ENCODE results near the gene GTF2E1.
"Not testable (repeated sequence)": the region's sequence is repeated elsewhere in the genome, so short reads cannot be mapped to it uniquely, and the experiment has no call there.

GTF2E1 gene

DNA sequence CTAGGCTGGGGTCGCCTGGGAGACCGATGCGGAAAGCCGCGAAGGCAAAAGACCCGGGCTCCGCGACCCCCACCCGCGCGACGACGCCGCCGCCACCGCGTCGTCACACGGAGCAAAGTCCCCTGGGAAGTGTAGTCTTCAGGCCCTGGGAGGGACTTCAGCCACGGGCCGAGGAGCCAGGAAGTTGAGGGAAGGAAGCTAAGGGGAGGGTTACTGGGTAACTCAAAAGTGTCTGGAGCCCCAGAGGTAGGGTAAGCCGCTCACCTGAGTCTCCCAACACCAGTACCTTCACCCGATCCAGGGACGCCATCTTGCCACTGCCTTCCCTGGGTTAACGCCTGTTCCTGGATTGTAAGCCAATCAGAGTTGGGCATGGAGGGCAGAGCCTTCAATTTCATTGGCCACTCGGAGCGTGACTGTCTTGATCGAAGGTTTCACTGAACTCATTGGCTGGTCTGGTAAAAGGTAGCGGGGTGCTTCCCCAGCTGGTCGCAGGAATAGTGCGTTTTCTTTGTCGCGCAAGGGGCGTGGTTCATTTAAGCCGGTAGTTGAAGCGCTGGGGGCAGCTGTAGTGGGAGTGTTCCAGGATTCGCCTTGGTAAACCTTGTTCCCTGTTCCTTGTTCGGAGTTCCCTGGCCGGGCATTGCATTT lies at the start of gene GTF2E1, which contains the start of gene RABL3:
TSS of gene GTF2E1 (plus strand) at position 547 of the 651 bp plus-strand sequence. CDS start 7,809 bp downstream, outside the sequence.
TSS of gene RABL3 (minus strand) at position 319 of the 651 bp plus-strand sequence. CDS start at position 310, 9 bp downstream.
- peak; percentile 99 for DNase-seq

DNA sequence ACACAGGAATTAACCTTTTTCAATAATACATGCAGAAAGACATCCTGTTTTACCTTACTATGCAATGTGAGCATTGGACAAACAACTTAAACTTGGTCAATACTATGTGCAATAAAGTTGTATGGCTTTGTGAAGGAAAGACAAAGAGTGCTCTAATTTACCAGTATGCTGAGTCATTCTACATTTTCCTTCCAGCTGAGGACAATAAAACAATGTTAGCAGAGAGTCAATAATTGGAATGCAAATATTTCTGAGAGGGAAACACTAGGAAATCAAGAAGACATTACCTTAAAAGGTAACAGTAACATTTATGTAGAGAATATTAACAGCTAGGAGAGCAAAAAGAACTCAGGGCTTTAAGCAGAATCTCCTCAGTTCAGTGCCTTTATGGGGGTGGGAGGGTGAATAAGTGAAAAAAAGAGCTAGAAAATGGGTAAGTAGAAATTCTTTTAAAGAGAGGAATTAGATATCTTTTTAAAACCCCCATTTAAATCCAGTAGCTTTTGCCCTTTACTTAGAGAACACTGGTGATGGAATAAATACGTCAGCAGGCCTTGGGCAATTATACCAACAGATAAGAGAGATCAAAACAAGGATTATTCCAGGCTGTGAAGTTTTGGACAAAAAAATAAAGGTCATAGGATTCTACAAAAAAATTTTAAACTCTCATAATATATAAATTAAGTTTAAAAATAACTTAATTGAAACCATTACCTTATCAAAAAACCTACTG lies 48.9 kb upstream of the GTF2E1 start:
- DNase-seq, result no peak

DNA sequence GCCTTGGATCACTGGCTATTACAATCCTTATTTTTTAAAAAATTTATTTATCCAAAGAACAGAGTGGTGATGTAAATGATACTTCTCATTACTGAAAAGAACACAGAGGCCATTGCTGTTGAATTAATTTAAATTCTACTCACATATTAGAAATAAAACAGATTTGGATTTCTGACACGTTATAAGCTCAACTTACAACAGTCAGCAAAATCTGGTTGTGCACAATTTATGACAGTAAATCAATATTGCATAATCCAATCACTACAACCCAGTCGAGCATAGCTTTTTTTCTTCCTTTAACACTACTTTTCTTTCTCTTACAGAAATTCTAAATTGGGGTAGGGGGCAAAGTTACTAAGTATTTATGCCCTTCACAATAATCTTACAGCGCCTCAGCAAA lies 43.2 kb upstream of the GTF2E1 start:
- no peak for DNase-seq

DNA sequence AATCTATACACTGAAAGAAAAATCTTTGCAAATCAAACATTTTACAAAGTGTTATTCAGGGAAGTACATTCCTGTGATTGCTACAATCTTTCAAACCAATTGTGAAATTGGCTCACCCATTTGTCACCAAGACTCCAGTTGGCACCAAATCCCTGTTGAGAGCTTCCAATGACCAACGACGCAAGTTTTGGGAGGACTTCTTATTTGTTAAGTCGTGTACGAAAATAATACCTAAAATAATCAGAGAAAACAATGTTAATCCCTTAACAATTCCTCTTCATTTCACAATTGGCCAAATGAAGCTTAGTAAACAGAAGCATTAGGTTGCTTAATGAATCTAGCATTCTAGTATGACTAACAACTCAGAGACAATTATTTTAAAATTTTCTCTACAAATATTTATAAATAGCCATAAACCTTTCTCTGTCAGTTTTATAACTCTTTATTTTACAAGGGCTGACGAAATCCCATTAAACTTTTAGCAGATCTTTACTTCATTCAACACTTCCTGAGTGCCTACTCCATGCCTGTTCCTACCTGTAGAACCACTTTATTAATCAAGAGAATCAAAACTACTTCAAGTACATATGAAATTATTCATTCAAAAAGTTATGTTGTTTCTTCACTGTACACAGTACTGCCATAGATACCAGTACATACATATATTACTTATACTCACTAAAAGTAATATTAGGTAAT lies 36.5 kb upstream of the GTF2E1 start:
- DNase-seq, result no peak

DNA sequence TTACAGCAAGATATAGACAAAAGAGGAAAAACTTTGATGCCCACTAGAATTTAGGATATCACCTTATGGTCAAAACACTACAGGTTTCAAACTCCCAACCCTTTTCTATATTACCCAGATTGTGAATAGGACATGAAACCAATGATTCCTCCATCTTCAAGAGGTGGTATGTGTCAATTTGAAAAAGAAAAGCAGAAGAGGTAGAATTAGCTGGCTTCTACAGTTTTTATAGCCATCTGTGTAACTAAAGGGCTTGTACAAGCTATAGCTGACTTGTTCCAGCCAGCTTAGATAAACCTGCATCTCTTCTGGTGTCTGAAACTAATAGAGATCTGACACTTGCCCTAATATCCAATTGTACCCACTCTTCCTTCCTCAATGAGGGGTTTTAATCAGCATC lies 35.6 kb upstream of the GTF2E1 start:
- DNase-seq, result no peak

DNA sequence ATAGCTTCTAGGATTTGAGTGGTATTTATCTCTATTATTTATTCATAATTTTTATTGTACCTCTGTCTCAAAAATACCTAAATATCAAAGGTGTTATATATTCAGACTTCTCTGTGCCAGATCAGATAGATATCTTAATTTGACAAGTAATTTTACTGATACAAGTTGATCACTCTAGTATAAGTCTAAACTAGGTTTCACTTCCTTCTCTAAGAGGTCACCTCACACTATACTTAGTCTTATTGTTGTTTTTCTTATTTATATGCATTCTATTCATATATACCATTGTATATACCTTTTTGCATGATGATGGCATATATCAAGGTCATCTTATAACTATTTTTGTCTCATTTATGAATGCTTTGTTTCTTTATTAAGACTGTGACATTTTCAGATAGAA lies 34.1 kb upstream of the GTF2E1 start:
- no peak for DNase-seq

DNA sequence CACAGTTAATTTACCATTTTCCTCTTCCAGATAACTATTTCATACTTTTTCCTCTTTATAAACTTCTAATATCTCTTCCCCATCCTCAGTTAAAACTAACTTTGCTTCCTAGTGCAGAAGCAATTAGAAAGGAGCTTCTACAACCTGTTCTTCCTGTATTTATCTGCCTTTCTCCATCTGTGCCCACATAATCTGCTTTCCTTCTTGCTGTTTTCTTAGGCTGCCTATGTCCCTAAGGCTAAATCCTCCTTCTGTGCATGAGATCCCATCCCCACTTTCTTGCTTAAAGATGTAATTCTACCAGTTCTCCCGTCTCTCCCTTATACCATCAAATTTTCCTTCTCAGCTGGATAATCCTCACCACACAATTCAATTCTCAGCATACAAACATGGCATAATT lies 32.2 kb upstream of the GTF2E1 start:
- DNase-seq, result no peak

DNA sequence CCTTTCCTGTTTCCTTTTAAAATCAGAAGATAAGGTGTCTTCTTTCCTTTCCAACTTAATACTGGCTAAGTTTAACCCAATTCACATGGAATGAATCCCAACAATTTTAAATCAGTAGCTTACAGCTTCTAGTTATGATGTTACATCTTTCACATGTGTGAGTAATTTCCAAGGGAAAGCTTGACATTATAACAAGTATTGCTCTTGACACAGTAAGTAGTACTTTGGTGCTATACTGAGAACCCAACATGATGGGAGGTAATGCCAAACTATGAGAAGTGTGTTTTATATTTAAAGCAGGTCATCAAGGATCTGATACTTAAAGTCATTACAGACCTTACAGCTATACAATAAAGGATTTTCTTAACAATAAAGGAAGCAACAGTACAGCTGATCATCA lies 29.3 kb upstream of the GTF2E1 start:
- no peak for DNase-seq

DNA sequence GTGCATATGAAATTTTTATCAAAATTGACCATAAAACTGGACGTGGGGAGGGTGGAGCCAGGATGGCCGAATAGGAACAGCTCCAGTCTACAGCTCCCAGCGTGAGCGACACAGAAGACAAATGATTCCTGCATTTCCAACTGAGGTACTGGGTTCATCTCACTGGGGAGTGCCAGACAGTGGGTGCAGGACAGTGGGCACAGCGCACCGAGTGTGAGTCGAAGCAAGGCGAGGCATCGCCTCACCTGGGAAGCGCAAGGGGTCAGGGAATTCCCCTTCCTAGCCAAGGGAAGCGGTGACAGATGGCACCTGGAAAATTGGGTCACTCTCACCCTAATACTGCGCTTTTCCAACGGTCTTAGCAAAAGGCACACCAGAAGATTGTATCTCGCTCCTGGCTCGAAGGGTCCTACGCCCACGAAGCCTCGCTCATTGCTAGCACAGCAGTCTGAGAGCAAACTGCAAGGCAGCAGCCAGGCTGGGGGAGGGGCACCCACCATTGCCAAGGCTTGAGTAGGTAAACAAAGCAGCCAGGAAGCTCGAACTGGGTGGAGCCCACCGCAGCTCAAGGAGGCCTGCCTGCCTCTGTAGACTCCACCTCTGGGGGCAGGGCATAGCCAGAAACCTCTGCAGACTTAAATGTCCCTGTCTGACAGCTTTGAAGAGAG lies 23.2 kb upstream of the GTF2E1 start:
- not testable (repeated sequence) for DNase-seq

DNA sequence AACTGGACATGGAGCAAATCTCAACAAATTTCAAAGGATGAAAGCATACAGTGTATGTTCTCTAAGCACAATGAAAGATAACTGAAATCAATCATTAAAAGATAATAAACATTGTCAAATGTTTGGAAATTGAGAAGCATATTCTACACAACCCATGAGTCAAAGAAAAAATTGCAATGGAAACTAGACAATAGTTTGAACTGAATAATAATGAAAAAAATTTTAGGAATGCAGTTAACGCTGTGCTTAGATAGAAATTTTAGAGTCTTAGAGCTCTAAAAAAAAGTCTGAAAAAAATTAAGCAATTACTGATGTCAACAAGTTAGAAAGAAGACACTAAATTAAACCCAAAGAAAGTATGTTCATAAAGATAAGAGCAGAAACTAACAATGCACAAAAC lies 15.8 kb upstream of the GTF2E1 start:
- no peak for DNase-seq

DNA sequence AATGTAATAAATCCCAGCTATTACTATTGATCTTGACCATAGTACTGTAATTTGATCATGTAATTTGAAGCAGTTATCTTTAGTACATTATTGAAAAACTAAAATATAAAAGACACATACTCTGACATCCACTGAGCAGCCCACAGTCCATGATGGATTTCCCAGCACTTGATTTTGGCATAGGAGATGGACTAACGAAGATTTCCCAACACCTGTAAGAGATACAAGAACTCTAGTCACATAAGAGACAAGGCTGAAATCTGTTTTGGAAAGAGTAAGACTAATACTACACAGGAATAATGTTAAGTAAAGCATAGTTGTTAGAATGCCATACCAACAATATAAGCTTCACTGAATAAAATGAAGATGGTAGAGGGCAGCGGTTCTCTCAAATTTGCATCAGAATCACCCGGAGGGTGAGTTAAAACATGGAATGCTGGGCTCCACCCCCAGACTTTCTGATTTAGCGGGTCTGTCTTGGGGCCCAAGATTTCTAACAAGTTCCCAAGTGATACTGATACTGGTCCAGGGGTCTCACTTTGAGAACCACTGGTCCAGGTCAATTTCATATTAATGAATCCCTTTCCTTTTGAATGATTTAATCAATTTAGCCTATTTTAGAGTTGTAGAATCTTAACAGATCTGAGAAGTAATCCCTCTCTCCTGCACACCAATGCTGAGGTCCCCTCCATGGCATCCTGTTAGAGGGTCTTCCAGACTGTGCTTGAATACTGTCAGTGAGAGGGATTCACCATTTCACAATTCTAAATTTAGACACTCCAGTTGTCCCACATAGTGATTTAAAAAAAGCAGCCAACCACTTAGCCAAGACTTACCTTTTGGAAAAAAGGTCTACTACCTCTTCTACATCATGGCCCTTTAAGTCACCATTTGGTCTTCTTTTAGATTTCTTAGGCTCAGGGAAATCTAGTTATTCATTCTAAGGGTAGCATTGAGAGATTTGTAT lies 11.7 kb upstream of the GTF2E1 start:
- DNase-seq, result no peak

DNA sequence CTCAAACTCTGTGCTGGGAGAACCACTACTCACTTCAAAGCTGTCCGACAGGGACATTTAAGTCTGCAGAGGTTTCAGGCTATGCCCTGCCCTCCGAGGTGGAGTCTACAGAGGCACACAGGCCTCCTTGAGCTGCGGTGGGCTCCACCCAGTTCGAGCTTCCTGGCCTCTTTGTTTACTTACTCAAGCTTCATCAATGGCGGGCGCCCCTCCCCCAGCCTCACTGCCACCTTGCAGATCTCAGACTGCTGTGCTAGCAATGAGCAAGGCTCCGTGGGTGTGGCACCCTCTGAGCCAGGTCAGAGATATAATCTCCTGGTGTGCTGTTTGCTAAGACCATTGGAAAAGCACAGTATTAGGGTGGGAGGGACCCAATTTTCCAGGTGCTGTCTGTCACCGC lies 4.5 kb upstream of the GTF2E1 start:
- not testable (repeated sequence) for DNase-seq

DNA sequence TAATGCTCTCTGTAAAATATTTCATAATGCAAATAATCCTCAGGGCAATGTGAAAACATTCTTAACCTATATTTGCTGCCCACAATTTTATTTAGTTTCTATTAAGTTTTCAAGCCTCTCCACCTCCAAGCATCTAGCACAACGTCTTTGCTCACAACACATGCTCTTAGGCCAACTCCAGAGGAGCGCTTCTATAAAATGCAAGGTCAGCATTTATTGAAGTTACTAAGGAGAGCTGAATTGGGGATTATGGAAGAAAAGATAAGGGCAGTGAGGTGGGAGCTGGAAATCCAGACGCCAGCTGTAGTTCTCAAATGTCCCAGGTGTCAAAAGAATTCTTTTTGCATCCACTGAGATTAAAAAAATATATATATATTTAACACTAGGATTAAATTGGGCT lies 1.2 kb upstream of the GTF2E1 start:
- no peak for DNase-seq

DNA sequence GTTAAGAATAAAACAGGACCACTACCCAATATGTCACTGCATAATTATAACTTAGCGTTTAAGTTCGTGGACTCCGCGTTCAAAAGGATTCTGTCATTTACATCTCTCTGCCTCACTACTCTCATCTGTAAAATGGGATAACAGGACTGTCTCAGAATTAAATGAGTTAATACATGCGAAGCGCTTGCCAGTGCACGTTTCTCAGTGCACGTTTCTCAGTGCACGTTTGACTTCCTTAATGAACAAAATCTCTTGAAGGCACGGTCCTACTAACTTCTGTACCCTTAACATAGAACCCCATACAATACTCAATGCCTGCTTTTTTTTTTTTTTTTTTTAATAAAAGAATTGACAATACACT lies 727 bp upstream of the GTF2E1 start:
- no peak for DNase-seq

DNA sequence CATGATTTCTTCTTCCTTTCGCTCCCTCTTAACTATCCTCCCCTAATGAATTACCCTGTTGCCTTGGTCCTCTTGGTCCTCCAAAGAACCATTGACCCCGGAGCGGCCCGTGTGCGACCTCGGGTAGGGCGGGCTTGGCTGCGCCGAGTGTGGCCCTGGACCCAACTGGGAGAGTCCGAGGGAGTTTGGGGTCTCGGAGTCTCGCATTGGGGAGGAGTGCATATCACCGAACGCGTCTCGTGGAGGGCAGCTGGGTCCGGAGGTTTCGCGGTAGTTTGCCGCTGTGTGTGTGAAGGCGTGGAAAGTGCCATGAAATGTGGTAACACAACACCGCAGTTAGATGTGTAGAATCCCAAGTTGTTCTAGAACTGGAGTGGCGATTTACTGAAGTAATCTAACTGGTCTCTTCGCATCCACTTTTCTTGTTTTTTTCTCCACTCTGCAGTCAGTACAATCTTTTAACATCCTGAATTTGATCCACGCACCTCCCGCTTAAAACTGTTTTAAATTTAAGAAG lies 363 bp downstream of the GTF2E1 start:
- DNase-seq, result peak; percentile 29

DNA sequence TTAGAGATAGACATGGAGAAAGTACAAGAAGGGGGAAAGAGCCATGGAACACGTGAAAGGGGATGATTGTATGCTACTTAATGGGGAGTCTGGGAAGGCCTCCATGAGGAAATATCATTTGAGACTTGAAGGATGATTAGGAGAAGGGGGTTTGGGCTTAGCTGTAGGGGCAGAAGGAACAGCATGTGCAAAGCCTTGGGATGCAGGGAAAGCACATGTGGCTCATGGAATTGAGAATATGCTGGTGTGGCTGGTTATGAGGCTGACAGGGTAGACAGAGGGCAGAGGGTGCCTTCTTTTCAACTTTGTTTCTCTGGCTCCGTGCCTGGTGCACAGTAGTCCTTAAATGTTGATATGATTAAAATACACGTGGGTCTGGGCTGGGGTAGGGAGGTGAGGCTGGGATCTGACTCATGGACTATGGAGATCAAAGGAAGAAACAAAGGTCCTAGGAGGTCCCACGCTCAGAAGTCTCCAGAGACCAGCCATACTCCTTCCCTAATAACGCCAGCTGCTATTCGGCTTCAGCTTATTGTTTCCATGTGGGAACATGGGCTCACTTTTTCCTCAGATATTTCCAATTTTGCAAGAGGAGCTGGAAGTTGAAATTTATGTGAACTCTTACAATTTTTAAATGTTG lies 1.1 kb downstream of the GTF2E1 start:
- no peak for DNase-seq

DNA sequence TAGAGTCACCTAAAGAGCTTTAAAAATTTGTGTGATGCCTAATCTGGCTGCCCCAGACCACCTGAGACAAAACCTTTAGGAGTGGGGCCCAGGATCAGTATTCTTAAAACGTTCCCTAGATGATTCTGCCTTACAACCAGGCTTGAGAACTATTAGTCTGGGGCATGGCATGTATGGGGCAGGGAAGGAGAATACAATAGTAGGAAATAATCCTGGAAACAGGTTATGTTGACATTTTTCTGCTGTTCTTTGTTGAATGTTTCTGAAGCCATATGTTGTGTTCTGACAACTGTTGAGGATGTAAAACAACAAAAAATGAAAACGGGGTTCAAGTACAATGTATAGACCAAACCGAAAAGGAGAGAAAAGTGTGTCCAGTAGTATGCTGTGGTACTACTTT lies 2.9 kb downstream of the GTF2E1 start:
- DNase-seq, result no peak

DNA sequence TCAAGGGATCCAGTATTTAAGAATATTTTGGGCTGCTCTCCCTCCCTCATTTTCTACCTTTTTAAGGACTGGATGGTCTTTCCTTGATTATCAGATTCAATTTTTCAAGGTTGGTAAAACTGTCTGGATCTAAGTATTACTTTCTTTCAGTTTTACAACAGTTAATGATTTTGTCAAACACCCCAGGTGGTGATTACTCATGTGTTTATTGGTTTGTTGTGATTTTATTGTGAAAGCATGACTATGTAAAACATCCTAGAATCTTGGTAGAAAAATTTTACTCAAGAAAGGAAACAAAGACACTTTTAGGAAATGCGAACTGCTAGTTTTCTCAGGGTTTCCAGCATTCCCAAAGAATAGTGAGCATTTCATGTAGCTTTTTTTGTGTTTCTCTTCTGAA lies 7.3 kb downstream of the GTF2E1 start:
- no peak for DNase-seq

DNA sequence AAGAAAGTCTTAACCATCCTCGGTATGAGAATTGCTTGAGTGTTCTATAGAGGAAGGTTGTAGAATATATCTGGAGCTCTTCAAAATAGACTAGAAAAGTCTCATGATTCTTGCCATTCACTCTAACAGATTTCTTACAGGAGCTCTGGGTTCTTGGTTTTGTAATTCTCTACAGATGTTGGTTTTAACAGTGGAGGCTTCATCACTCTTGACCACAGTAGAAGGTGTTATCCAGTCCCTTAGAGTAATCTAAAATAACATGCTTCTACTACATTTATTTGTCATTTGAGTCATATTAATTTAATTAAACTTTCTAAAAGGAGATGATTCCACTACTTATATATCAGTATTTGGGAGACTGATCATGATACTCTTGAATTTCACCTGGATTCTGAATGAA lies 9.7 kb downstream of the GTF2E1 start:
- DNase-seq, result no peak

DNA sequence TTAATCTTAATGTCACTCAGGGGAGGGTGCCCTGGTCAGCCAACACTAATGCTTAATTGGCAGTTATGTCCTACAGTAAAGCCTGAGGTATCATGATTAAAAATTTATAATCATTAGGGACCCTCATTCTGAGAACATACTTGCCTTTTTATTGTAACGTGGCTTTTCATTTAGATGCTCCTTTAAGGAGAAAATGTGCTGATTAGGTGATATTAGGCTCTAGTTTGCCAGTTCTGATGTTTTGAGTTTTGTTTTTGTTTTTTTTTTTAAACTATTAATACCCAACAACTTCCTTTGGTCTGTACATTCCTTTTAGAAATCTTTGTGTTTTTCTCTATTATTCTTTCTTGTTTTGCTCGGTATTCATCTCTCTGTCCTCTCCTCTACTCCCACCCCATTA lies 10.3 kb downstream of the GTF2E1 start:
- DNase-seq, result no peak

DNA sequence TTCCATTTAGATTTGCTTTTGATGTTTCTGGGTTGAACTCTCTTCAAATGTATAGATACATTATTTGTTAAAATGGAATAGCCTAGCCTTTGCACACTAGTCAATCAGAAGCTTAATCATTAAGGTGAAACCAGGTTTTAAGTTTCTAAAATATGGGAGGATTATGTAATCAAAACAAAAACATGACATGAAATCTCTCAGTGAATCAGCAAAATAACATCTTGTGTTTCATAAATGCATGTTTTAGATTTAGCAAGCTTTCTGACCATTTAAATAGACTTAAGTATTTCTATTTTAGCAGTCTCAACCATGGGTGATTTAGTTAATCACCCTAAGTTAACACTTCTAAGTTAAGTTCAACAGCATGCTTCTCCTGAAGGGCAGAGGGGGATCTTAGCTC lies 11.3 kb downstream of the GTF2E1 start:
- no peak for DNase-seq

DNA sequence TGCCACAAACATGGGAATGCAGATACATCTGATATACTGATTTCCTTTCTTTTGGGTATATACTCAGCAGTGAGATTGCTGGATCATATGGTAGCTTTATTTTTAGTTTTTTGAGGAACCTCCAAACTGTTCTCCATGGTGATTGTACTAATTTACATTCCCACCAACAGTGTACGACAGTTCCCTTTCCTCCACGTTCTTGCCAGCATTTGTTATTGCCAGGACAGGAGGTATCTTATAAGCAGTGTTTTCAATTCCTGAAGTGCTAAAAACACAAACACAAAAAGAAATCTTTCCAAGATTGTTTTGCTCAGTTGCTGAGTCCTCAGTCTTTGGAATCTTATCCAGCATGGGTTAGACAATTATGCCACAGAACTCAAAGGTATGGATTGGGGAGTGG lies 13.5 kb downstream of the GTF2E1 start:
- no peak for DNase-seq

Data from NCI-H2107 (cell line).